ENCODE data around the gene KCNF1. TPM values are rescaled to one million over a fixed set of nuclear protein-coding genes. Genes with fewer than 3 reads are reported as not detected.

Gene KCNF1
- total and polyA plus RNA-seq, 2 experiments from 2014 or later, result 0.75 to 1.3 TPM

DNA sequence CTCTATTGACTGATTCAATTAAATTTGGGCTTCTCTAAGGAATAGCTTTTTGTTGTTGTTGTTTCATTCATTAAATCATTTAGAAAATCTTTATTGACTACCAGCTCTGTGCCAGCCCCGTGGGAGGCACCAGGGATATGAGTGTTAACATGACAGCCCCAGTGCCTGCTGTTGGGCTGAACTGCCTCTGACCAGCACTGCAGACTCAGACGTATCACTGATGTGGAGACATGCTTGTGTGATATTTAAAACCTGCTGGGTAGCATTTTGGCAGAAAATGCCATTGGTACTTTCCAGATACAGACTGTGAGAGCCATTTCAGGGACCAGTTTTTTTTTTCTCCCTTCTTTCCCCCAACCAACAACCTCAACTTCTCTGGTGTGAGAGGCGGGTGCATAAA is 38.6 kb upstream of the KCNF1 start:
- no peaks in the 10 kb centered on the region for H3K36me3 ChIP-seq
- H3K9me3 ChIP-seq (ENCODE audit: low read depth), result no peaks in the 10 kb centered on the region
- H3K27me3 ChIP-seq, result no peaks in the 10 kb centered on the region
- DNase-seq (ENCODE audit: low read depth in 1 of 2, low spot score in 1 of 2), result no peak
- peaks cover 9% of the 10 kb centered on the region for H3K4me1 ChIP-seq (ENCODE audit: low read depth)
- H3K27ac ChIP-seq, result no peak overlapping the region
- no peak overlapping the region for H3K4me3 ChIP-seq
- TF ChIP-seq, protein P1, sequence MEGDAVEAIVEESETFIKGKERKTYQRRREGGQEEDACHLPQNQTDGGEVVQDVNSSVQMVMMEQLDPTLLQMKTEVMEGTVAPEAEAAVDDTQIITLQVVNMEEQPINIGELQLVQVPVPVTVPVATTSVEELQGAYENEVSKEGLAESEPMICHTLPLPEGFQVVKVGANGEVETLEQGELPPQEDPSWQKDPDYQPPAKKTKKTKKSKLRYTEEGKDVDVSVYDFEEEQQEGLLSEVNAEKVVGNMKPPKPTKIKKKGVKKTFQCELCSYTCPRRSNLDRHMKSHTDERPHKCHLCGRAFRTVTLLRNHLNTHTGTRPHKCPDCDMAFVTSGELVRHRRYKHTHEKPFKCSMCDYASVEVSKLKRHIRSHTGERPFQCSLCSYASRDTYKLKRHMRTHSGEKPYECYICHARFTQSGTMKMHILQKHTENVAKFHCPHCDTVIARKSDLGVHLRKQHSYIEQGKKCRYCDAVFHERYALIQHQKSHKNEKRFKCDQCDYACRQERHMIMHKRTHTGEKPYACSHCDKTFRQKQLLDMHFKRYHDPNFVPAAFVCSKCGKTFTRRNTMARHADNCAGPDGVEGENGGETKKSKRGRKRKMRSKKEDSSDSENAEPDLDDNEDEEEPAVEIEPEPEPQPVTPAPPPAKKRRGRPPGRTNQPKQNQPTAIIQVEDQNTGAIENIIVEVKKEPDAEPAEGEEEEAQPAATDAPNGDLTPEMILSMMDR (IDR thresholded peaks at IDR 0.05; ENCODE audit: low read depth, low read length), result no peak

DNA sequence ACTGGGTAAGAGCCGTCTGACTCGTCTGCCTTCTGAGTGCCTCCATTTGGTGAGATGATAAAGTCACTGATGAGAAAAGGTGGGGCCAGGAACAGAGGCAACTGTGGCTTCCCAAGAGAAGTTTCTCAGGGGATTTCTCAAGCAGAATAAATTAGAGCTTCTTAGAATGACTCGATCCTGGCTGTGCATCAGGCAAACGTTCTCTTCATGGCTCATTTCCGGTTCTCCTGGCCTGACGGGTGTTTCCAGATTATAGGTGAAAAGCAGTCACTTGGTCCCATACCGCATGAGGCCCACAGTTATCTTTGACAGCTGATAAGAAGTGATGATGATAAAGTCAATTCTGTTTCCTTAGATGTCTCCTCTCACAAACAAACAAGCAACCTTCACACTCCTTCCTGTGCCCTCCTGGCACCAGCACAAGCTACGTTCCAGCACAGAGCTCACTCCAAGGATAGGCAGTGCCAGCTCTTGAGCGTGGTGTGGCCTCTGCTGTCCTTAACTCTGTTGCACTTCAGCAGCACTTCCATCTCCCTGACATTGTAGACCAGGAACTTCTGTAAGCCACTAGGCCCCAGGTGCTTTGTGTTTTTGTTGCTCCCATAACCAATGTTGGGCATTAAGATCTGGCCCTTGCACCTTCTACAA is 37.8 kb upstream of the KCNF1 start:
- DNase-seq (ENCODE audit: low read depth in 1 of 2, low spot score in 1 of 2), result peak in 1 of 2 donors; percentile 11
- H3K4me3 ChIP-seq, result no peak overlapping the region
- H3K36me3 ChIP-seq, result no peaks in the 10 kb centered on the region
- H3K27me3 ChIP-seq, result no peaks in the 10 kb centered on the region
- TF ChIP-seq, protein P1 (IDR thresholded peaks at IDR 0.05; ENCODE audit: low read depth, low read length), result no peak
- peaks cover 4% of the 10 kb centered on the region for H3K4me1 ChIP-seq (ENCODE audit: low read depth)
- no peaks in the 10 kb centered on the region for H3K9me3 ChIP-seq (ENCODE audit: low read depth)
- H3K27ac ChIP-seq, result no peak overlapping the region

DNA sequence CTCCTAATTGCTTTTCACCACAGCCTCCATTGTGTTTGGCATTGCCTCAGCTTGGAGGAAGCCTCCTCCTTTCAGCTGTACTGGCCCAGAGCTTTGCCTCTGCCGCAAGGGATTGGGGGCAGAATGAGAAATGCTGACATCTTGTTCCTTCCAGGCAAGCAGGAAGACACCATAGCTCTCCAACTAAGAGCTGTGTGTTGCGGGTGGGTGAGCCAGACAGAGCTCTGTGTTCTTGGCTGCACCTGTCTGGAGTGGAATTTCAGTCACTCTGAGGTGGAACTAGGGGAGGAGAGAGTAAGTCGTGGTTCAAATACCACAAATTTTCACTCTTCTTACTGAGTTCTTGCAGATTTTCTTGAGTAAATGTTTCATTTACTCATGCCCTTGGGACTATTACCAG is 36.6 kb upstream of the KCNF1 start:
- Histone ChIP-seq H3K27ac (no peak overlapping the region), H3K27me3 (no peaks in the 10 kb centered on the region), H3K4me1 (ENCODE audit: low read depth) (no peaks in the 10 kb centered on the region), H3K9me3 (ENCODE audit: low read depth) (no peaks in the 10 kb centered on the region), H3K4me3 (no peak overlapping the region), H3K36me3 (no peaks in the 10 kb centered on the region)
- TF ChIP-seq, protein P1 (IDR thresholded peaks at IDR 0.05; ENCODE audit: low read depth, low read length), result no peak
- no peak for DNase-seq (ENCODE audit: low read depth in 1 of 2, low spot score in 1 of 2)

DNA sequence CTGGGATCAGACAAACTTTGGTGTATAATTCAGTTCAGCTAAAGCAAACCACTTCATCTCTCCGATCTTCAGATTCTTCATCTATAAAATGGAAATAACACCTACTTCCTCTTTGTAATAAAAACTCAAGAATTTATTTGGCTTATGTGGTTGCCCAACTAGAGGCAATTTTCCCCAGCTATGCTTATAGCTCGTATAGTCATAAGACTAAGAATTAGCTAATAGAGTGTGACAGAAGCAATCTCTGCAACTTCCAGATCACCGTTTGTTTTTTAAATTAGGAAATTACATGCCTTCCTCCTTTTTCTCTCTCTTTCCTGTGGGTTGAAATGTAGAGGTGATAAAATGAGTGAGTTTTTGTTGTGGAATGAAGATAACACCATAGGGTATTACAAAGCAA is 35.3 kb upstream of the KCNF1 start:
- Histone ChIP-seq H3K4me3 (no peak overlapping the region), H3K9me3 (ENCODE audit: low read depth) (no peaks in the 10 kb centered on the region), H3K4me1 (ENCODE audit: low read depth) (no peaks in the 10 kb centered on the region), H3K27me3 (no peaks in the 10 kb centered on the region), H3K36me3 (no peaks in the 10 kb centered on the region), H3K27ac (no peak overlapping the region)
- DNase-seq (ENCODE audit: low read depth in 1 of 2, low spot score in 1 of 2), result peak in 1 of 2 donors; percentile 12
- TF ChIP-seq, protein P1 (IDR thresholded peaks at IDR 0.05; ENCODE audit: low read depth, low read length), result no peak

- H3K27ac ChIP-seq, result no peak overlapping the region
- no peaks in the 10 kb centered on the region for H3K4me1 ChIP-seq (ENCODE audit: low read depth)
- H3K36me3 ChIP-seq, result no peaks in the 10 kb centered on the region
- H3K4me3 ChIP-seq, result no peak overlapping the region
- H3K27me3 ChIP-seq, result no peaks in the 10 kb centered on the region
- no peak for DNase-seq (ENCODE audit: low read depth in 1 of 2, low spot score in 1 of 2)
- TF ChIP-seq, protein P1 (IDR thresholded peaks at IDR 0.05; ENCODE audit: low read depth, low read length), result no peak
- H3K9me3 ChIP-seq (ENCODE audit: low read depth), result no peaks in the 10 kb centered on the region
These were observed 34.8 kb upstream of the KCNF1 start for GRCh38 chr2:10876963-10877362.

Data from cardiac muscle cell (in vitro differentiated cells and primary cell).